Right atrium auricular region (tissue), 2 donors: Measurements from ENCODE around the gene RFTN1. TPM values are rescaled to one million over a fixed set of nuclear protein-coding genes. Genes with fewer than 3 reads are reported as not detected.

ENCODE experiments used
- DNase-seq: peaks from one replicate; pipeline ENCODE4 v3.0.0-alpha.2; 2019; ENCODE audit warnings: low spot score
- H3K27ac ChIP-seq, 2 donors: fragments of 200-600 bp; sonication (generic); 1 replicate in 1 of 2; 2 replicates in 1 of 2; pipeline ENCODE4 v1.5.1; 2016 to 2019
- H3K27me3 ChIP-seq, 2 donors: fragments of 200-600 bp; sonication (generic); one replicate each; pipeline versions ENCODE4 v1.5.1 to v1.6.0; 2017 to 2019
- H3K36me3 ChIP-seq: fragments of 200-600 bp; sonication (generic); one replicate; pipeline ENCODE4 v1.5.1; 2016
- H3K4me1 ChIP-seq, 2 donors: fragments of 200-600 bp; sonication (generic); one replicate each; pipeline versions ENCODE4 v1.5.1 to v1.6.0; 2017 to 2019
- H3K4me3 ChIP-seq, 2 donors: fragments of 200-600 bp; sonication (generic); 1 replicate in 1 of 2; 2 replicates in 1 of 2; pipeline ENCODE4 v1.5.1; 2017 to 2019; ENCODE audit warnings: mild to moderate bottlenecking in 1 of 2, moderate library complexity in 1 of 2
- H3K9me3 ChIP-seq, 2 donors: fragments of 200-600 bp; sonication (generic); one replicate each; pipeline ENCODE4 v1.5.1; 2019
- CTCF ChIP-seq, 2 donors: fragments of 200-600 bp; sonication (generic); IDR thresholded peaks; one replicate each; pipeline ENCODE4 v1.5.1; 2019; ENCODE audit warnings: antibody characterized with exemption in 2 of 2
- total RNA-seq, 2 donors: library from RNA; depleted of rRNA; stranded (reverse); fragments of >200 nt; gene quantifications; one replicate each; pipeline ENCODE4 v1.1.0, GENCODE V29; 2016

RFTN1 gene
- total RNA-seq, 2 donors from 2014 or later: 15.9 to 33.6 TPM

GRCh38 chr3:16364323-16364722 lies 149.2 kb downstream of the RFTN1 start:
- no peaks in the 10 kb centered on the region for H3K9me3 ChIP-seq
- TF ChIP-seq CTCF (IDR thresholded peaks at IDR 0.05): no peak
- no peak for DNase-seq
- peaks cover 4% of the 10 kb centered on the region for H3K36me3 ChIP-seq
- H3K4me1 ChIP-seq: peaks cover 0 to 9% of the 10 kb centered on the region in 2 donors
- H3K27me3 ChIP-seq: no peaks in the 10 kb centered on the region
- H3K4me3 ChIP-seq: no peak overlapping the region
- no peak overlapping the region for H3K27ac ChIP-seq

GRCh38 chr3:16363636-16364035 lies 149.9 kb downstream of the RFTN1 start:
- Histone ChIP-seq H3K27ac (no peak overlapping the region), H3K4me3 (no peak overlapping the region), H3K36me3 (peaks cover 4% of the 10 kb centered on the region), H3K9me3 (no peaks in the 10 kb centered on the region), H3K27me3 (no peaks in the 10 kb centered on the region), H3K4me1 (peaks cover 0 to 9% of the 10 kb centered on the region in 2 donors)
- no peak for TF ChIP-seq CTCF (IDR thresholded peaks at IDR 0.05)
- DNase-seq: no peak

- DNase-seq: no peak
- no peak overlapping the region for H3K27ac ChIP-seq
- no peaks in the 10 kb centered on the region for H3K27me3 ChIP-seq
- no peak for TF ChIP-seq CTCF (IDR thresholded peaks at IDR 0.05)
- H3K9me3 ChIP-seq: no peaks in the 10 kb centered on the region
- peaks cover 4% of the 10 kb centered on the region for H3K36me3 ChIP-seq
- peaks cover 0 to 9% of the 10 kb centered on the region in 2 donors for H3K4me1 ChIP-seq
- no peak overlapping the region for H3K4me3 ChIP-seq
These were observed 150.7 kb downstream of the RFTN1 start for GRCh38 chr3:16362770-16363169.

GRCh38 chr3:16361087-16361486 lies 152.4 kb downstream of the RFTN1 start:
- H3K36me3 ChIP-seq: peaks cover 4% of the 10 kb centered on the region
- H3K27ac ChIP-seq: no peak overlapping the region
- no peak overlapping the region for H3K4me3 ChIP-seq
- no peak for DNase-seq
- no peak for TF ChIP-seq CTCF (IDR thresholded peaks at IDR 0.05)
- no peaks in the 10 kb centered on the region for H3K27me3 ChIP-seq
- peaks cover 0 to 6% of the 10 kb centered on the region in 2 donors for H3K4me1 ChIP-seq
- no peaks in the 10 kb centered on the region for H3K9me3 ChIP-seq

GRCh38 chr3:16359331-16359730 lies 154.2 kb downstream of the RFTN1 start:
- Histone ChIP-seq H3K4me1 (no peaks in the 10 kb centered on the region), H3K9me3 (no peaks in the 10 kb centered on the region), H3K36me3 (peaks cover 4% of the 10 kb centered on the region), H3K27me3 (no peaks in the 10 kb centered on the region), H3K27ac (no peak overlapping the region), H3K4me3 (no peak overlapping the region)
- DNase-seq: no peak
- no peak for TF ChIP-seq CTCF (IDR thresholded peaks at IDR 0.05)

GRCh38 chr3:16358336-16358735 lies 155.2 kb downstream of the RFTN1 start:
- no peak for TF ChIP-seq CTCF (IDR thresholded peaks at IDR 0.05)
- no peaks in the 10 kb centered on the region for H3K9me3 ChIP-seq
- H3K27ac ChIP-seq: no peak overlapping the region
- H3K4me1 ChIP-seq: no peaks in the 10 kb centered on the region
- no peak overlapping the region for H3K4me3 ChIP-seq
- peaks cover 4% of the 10 kb centered on the region for H3K36me3 ChIP-seq
- no peak for DNase-seq
- H3K27me3 ChIP-seq: no peaks in the 10 kb centered on the region
